ENCODE results near the gene CBX6.
A peak's percentile ranks its signal among the peaks of the same experiment; 100 is the strongest.

The CBX6 gene

DNA sequence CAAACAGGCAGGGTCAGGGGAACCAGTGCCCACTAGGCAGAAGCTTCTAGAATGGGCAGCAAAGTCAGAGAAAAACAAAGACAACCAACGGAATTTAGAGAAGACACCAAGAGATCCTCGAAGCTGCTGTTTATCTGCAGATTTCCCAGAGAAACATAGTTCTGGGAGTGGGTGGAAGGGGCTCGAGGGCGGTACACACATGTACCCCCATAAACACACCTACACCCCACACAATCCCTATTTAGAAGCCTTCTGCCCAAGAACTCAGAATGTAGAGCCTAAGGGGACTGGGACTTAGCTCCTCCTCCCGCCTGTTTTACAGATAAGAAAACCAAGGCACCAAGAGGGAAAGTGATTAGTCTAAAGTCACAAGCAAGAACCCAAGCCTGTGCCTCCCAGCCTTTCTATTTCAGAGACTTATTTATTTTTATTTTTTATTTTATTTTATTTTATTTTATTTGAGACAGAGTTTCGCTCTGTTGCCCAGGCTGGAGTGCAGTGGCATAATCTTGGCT is 34.5 kb downstream of the CBX6 start:
- DNase-seq: no peak

DNA sequence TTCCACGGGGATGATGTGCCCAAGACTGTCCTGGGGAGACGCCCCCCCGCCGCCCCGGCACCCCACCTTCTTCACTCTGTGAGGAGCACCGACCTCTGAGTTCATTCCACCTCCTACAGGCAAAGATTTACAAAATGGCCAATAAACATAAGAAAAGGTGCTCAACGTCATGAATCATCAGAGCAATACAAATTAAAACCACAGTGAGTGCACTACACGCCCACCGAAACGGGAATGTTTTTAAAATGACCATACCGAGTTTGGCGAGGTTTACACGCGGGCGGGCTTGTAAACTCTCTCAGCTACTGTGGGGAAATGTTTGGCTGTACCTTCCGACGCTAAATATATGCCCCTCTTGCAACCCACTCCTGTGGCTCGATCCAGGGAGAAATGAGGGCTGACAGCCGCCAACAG is 36.1 kb downstream of the CBX6 start:
- DNase-seq: no peak

DNA sequence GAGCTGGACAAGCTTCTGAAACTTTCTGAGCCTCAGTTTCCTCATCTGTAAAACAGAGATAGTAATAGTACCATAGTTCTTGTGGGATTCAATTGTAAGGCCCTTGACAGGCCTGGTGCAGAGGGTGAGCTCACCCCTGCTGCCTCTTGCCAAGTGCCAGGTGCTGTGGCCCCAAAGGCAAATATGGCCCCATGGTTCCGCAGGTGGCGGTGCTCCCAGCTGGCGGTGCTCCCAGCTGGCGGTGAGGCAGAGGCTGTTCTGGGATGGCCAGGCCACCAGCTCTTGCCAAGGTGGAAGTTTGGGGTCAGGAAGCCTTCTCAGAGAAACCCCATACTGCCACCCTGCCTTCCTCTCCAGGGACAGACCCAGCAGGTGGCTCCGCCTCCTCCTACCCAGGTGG is 37.0 kb downstream of the CBX6 start:
- no peak for DNase-seq

DNA sequence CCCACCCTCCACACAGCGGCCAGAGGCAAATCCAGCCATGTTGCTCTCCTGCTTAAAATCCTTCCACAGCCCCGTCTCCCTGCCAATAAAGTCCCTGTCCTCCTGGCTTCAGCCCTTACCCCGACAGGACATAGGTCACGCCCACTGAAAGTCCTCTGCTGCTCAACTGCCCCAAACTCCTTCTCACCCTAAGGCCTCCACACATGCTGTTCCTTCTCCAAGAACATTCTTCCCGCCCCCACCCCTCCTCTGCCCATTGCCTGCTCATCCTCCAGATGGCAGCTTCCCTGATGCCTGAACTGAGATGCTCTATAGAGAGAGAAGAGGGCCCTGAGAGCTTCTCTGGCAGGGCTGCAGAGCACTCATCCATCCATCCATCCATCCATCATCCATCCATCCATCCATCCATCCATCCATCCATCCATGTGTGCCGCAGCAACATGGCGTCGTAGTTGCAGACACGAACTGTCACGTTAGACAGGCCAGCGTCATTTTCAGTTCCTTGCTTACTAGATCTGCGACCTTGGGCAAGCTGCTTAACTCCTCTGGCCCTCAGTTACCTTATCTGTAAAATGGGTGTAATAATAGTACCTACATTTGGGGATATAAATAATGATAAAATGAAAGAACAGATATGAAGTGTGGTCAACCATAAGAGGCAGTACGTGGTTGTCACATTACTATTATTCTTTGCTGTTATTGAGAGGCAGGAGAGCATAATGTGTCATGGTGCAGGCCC is 37.6 kb downstream of the CBX6 start:
- peak; percentile 23 for DNase-seq

DNA sequence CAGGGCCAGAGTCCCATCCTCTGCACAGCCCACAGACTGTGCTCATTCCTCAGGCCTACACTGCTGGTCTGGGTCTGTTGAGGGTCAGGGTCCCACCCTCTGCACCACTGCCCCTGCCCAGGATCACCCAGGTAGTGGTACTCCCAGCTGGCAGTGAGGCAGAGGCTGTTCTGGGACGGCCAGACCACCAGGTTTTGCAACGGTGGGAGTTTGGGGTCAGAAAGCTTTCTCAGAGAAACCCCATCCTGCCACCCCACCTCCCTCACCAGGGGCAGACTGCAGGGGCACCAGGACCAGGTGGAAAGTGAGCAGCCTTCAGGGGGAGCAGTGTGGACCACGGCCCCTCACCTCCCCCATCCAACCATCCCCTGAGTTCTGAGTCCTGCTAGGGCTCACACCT is 39.0 kb downstream of the CBX6 start:
- no peak for DNase-seq

DNA sequence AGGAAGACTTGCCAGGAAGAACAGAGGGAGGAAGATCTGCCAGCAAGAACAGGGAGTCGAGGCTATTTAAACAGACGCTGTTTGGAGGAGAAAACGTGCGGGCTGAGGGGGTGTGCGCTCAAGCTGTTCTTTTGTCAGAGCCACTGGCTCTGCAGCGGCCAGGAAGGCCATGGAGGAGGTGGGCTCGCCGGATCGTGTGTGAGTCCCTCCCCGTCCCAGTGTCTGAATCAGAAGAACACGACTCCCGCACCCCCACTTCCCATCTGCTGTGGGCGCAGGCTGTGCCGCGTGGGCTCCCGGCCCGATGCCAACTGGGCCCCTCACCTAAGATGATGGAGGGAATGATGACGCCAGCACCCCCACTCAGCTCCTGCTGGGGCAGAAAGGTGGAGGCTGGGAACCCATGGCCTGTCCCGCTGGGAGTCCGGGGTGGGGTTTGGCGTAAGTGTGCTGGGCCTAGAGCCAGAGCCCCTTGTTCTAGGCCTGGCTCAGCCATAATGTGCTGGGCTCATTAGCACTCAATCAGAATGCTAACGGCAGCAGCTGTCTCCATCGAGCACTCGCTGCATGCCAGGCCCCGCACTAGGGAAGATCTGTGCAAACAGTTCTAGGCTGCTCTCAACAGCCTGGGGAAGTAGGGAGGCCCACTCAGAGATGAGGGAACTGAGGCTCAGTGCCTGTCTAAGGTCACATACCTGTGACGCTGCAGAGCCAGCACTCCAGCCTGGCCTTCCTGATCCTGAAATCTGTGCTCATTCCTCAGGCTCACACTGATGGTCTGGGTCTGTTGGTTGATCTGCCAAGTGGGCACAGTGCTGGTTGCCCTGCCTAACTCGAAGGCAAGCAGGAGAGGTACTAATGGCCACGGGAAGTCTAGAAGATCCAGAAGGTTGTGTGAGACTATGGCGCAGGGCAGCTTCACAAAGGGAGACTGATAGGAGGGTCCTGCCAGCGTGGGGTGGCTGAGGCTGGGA is 39.7 kb downstream of the CBX6 start:
- no peak for DNase-seq

DNA sequence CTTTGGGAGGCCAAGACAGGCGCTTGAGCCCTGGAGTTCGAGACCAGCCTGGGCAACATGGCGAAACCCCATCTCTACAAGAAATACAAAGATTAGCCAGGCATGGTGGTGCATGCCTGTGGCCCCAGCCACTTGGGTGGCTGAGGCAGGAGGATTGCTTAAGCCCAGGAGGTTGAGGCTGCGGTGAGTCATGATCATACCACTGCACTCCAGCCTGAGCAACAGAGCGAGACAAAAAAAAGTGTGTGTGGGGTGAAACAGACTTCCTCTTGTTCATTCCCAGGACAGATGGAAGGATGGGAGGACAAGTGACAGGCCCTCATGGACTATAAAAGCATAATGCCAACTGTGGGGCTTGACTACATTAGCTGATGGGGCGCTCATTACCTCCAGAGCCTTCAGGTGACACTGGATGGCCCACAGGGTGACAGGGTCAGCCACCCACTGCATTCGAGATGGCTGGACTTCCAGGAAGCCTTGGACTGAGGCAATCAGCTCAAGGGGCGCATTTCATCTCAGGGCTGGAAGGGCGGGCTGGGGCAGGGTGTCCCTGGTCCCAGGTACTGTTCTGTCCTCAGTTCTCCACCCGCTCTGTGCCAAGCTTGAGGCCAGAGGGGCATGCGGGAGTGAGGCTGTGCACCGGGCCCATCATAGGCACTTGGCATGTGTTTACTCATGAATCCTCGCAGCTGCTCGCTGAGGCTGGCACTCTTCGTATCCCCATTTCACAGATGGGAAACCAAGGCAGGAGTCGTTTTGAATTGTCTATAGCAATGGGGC is 40.7 kb downstream of the CBX6 start:
- DNase-seq: no peak

DNA sequence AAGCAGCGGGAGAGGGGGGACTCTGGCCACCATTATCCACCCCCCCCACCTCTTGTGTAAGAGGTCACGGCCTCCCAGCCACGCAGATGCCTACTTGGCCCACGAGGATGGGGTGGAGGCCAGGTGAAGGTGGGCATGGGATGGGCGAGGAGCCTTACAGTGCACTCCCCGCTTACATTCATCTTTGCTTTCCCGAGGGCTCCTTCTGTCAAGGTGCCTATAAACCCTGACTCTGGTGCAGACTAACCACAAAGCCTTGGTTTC is 41.2 kb downstream of the CBX6 start:
- DNase-seq: no peak

DNA sequence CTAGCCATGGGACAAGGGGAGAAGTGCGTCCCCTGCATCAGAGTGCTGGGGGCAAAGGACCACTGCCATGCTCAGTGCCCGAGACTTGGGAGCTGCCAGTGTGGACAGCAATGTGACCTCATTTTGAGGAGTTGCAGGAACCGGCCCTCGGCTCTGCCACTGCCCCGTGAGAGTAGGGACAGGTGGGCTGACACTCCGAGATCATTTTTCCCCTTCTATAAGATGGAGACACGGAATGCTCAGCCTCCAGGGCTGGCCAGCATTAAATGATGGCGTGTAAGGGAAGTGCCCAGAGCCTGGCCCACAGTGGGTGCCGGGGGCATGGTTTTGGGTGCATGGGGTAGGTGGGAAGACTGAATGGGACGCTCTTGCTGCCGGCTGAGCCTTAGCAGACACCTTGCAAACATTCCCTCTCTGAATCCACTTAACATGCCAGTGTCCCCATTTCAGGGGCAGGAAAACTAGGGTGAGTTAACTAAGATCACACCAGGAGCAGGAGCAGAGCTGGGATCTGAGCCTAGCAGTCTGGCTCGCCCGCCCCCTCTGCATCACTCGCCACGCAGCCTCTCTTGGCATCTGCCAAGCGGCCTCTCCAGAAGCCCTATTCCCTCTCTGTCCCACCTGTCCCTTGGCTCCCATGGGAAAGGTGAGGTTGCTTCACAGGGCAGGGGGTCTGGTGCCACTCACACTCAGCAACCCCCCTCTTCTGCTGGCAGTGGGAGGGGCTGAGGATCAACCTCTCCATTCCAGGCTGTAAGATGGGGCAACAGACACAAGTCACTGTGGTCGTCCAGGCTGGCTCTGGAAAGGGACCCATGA is 41.8 kb downstream of the CBX6 start:
- no peak for DNase-seq

DNA sequence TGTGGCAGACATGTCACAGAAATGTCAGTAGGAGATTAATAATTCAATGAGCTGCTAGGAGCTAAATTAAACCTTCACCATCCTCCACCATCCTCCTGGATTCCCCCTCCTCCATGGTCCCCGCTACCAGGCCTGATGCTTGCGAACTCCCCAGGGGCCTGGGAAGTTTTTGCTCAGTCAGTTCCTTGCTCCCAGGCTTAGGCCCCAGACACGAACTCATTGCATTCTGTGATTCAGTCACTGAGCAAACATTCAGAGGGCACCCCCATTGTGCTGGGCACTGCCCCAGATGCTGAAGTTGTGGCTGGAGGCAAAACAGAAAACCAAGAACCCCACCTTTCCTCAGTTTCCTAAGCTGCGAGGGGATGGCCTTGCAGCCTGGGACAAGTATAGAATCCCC is 42.5 kb downstream of the CBX6 start:
- DNase-seq: no peak

DNA sequence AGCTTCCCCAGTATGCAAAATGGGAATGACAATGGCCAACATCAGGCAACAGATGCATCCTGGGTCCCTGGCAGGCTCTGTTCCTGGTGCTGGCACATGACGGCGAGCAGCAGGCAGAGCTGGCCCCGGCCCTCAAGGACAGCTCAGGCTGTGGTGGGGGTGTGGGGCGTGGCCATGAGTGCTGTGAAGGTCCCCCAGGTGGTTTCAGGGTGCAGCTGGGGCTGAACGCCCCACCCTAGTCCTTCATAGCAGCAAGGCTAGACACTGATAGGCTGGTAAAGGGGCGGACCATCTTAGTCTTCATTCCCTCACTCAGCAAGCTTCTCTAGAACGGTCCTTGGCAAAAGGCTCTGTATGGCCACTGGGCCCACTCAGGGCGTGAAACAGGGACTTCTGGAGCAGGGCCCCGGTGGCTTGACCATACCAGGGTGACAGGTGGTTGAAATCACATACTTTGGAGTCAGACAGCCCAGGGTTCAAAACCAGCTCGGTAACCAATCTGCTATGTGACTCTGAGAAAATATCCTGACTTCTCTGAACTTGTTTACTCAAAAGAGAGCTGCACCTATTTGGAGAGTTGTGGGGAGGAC is 43.3 kb downstream of the CBX6 start:
- no peak for DNase-seq

DNA sequence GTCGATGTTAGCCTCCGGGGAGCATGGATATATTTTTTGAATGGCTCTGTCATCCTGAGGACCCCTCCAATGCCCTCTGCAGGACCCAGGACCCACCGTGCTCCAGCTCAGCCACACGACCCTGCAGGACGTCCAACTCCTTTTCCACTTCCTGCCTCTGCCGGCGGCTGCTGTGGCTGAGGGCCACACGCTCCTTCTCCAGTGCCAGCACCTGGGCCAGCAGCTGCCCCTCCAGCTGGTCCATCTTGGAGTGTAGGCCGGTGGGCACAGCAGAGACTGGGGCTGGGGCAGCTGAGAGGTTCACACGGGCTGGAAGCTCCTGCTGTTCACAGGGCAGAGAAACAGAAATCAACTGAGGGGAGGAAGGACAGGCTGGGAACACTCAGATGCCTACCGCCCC is 43.8 kb downstream of the CBX6 start:
- no peak for DNase-seq

DNA sequence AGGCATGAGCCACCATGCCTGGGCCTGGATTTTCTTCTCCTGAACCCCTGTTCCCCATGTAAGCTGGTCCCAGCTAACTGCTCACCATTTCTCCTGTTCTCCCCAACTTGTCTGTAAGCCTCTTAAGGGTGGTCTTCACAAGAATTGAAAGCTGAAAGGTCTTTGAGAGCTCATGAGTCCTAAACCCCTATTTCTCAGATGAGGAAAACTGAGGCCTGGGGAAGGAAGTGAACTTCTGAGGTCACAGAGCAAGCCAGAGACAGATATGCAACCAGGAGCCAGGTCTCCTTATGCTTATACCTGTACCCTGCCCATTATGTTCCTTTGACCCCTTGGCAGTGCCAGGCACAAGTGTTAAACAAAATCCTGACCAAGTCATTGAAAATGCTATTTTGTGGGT is 44.5 kb downstream of the CBX6 start:
- DNase-seq: no peak

DNA sequence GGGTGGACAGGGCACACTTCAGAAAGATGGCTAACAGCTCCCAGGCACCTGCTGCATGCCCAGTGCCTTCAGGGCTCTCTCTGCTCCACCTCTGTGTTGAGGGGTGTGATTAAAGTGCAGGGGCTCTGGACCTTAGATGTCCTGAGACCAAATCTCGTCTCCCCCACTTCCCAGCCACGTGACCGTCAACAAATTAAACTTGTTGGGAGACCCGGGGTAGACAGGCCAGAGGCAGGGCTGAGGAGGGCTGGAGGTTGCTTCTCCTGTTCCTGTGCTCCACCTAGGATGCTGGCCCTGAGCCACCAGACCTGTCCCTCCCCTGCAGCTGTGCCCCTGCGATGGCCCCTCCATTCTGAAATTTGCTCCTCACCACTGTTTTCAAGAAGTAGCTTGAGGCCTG is 45.2 kb downstream of the CBX6 start:
- no peak for DNase-seq

DNA sequence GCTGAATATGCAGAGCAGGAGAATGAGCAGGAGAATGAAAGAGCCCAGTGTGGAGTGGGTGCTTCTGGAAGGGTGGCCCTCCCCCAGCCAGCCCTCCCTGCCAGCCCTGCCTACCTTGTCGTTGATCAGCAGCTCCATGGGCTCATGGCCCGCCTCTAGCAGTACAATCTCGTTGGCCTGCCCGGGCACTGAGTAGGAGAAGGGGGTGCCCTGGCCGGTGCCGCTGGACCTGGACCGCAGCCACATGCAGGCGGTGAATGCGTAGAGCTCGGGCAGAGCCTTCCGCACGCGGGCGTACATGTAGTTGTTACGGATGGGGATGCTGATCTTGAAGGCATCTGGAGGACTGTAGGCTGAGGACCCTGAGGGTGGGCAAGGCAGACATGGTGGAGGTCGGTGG is 45.6 kb downstream of the CBX6 start:
- DNase-seq: no peak

DNA sequence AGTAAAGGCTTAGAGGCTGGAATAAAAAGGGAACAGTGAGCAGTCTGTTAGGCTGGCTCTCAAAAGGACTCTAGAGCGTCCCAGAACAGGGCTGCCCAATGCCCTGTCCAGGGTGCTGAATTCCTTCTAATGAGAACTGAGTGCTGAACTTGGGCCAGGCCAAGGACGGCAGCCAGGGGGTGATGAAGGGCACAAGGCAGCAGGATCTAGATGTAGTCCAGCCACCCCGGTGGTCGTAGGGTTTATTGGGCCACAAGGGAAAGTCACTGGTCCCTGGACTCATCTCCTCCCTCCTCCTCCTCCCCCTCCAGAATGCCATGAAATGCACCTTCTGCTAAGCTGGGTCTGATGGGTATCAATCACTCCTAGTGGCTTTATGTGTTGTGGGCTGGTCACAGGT is 47.4 kb downstream of the CBX6 start:
- peak; percentile 15 for DNase-seq

DNA sequence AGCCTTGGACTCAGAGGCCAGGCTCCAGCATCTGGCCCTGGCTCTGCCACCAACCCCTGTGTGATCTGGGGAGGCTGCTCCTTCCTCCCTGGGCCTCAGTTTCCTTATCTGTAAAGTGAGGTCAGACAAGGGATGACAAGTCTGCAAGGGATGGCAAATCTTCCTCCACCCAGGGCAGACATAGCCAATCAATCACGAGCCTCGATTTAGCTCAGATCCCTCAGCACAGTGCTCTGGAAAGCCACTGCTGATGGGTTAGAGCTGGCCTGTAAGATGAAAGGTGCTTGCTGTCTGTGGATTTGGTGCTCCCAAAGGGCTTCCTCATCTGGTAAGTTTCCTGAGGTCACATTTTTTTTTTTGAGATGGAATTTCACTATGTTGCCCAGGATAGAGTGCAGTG is 48.4 kb downstream of the CBX6 start:
- DNase-seq: no peak

DNA sequence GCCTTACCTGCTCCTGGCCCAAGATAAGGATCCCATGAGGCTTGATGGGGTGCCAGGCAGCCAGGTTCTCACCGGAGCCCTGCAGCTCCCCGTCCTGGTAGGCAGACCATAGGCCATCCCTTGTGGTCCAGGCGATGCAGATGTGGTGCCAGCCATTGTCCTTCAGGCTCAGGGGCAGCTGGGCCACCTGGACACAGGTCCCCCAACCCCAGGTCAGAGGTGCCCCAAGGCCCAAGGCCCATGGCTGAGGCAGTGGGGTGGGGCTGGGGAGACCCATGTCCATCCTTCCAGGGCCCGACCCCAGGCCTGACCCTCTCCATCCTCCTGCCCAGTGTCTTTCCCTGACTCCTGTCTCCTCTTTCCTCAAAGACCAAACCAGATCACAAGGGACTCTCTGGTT is 48.9 kb downstream of the CBX6 start:
- DNase-seq: no peak

DNA sequence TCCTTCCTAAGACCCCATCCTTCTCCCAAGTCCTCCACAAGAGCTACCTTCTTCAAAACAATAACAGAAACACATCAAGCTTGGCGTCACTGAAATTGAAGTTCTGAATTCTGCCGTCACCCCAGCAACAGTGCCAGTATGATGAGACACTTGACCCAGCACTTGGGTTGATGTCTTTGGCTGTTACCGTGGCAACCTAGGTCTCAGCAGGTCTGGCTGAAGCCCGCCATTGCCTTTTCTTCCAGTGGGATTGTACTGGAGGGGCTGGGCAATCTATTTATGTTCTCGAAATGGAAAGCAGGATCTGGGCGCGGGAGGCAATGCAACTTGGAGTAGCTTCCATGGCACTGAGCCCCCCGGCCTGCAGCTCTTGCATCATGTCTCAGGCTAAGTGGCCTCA is 52.0 kb downstream of the CBX6 start:
- DNase-seq: no peak

DNA sequence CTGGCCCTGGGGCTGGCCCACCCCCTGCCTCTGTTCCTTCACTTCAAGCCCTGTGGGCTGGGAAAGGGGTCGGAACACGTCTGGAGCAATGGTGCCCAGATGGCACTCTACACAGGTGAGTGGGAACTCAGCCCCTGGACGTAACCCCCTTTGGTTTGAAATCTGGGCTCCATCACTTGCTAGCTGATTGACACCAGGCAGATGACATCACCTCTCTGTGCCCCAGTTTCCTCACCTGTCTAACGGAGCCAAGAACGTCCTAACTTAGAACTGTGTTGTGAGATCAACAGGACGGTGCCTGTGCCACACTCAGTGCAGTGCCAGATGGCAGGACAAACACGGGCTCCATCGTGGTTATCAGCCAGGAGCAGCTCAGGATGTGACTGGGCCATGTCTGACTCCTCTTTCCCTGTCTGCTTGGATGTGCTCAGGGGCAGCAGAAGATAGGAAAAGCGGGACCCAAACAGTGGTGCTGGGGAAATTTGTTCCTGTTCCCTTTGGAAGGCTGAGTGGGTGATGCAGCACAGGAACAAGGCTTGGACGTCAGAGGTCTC is 52.6 kb downstream of the CBX6 start:
- no peak for DNase-seq

DNA sequence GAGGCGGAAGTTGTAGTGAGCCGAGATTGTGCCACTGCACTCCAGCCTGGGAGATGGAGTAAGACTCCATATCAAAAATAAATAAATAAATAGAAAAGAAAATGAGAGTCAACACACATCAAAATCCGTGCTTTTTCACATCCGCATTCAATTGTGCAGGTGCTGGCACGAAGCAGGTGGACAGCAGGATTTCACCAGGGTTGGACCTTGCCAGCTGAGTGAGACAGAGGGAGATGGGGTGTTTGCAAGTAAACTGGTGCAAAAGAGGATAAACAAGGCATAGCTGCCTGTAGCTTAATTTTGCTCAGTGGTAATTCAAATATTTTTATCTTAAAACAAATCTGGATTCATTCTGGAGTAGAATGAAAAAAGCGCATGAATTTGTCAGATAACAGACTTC is 54.8 kb downstream of the CBX6 start:
- no peak for DNase-seq

DNA sequence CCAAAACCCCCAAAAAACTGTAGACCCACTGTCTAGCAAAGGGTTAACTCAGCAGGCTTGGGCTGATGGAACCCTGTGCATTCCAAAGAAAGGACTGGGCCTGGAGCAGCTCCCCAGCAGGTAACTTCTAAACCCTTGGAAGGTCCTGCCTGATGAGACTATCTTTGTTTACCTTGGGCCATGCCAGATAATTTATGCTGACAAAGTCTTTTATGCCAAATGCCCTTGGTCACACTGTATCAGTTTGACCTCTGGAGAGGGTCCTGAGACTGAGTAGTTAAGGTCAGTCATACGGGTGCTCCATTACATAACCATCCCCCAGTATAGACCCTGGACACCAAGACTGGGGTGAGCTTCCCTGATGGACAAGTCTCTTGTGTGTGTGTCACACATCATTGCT is 56.2 kb downstream of the CBX6 start:
- DNase-seq: no peak

Measured in NCI-H82 (cell line).